LNCaP clone FGC (cell line): ENCODE measurements around the gene SGSH.
"Not testable (repeated sequence)": the region's sequence is repeated elsewhere in the genome, so short reads cannot be mapped to it uniquely, and the experiment has no call there.

ENCODE experiments used
- DNase-seq: peaks from one replicate; pipeline ENCODE4 v3.0.0-alpha.2; 2011; ENCODE audit warnings: low read depth
- H3K4me3 ChIP-seq: 2 replicates; pipeline ENCODE4 v1.5.1; 2011; ENCODE audit warnings: mild to moderate bottlenecking, low read depth, low read length, control low read depth
- CTCF ChIP-seq: IDR thresholded peaks from 2 replicates; pipeline ENCODE4 v1.5.1; 2012; ENCODE audit warnings: mild to moderate bottlenecking; ENCODE audit not compliant: control insufficient read depth, insufficient read depth; ENCODE audit errors: extremely low read depth

Gene SGSH

DNA sequence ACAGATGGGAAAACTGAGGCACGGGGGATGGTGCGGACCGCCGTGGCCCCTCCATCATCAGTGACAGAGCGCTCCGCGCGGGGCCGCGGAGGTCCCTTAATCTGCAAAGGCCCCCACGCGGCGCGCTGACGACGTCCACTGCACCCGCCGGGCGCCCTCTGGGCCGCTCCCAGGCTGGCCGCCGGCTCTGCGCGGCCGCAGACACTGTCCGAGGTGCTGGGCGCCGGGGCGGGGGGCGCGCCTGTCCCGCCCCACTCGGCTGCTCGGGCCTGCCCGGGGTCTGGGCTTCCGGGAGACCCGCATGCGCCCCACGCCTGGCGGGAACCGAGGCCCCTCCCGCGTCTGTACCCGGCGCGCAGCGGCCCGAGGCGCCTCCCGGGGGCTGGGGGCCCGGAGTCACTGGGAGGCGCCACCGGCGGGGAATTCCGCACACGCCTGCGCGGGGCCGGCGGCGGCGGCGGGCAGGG is 40.0 kb upstream of the SGSH start:
- DNase-seq = no peak
- H3K4me3 ChIP-seq = peak overlapping the region; percentile 53
- no peak for TF ChIP-seq CTCF

DNA sequence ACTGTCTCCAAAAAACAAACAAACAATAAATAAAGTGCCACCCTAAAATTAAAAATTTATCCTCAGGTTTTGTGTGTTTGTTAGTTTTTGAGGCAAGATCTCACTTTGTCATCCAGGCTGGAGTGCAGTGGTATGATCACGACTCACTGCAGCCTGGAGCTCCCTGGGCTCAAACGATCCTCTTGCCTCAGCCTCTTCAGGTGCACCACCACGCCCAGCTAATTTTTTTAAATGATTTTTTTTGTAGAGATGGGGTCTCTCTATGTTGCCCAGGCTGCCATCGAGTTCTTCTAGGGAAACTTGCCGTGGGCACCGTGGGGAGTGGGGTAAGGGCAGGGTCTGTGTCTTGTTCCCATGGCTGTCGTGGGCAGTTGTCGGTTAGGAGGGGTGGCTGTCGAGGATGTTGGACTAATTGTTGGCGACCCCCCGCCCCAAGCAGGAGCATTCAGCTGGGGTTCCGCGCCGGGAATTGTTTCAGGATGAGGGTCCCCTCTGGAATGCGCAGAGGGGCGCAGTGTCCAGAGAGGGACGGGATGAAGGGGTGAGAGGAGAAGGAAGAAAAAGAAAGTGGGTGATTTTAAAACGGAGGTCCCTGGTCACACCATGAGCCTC is 39.4 kb upstream of the SGSH start:
- no peak for TF ChIP-seq CTCF
- no peak for DNase-seq
- peak overlapping the region; percentile 53 for H3K4me3 ChIP-seq

- not testable (repeated sequence) for DNase-seq, H3K4me3 ChIP-seq
Measured at GRCh38 chr17:80258296-80258695, 38.2 kb upstream of the SGSH start.

DNA sequence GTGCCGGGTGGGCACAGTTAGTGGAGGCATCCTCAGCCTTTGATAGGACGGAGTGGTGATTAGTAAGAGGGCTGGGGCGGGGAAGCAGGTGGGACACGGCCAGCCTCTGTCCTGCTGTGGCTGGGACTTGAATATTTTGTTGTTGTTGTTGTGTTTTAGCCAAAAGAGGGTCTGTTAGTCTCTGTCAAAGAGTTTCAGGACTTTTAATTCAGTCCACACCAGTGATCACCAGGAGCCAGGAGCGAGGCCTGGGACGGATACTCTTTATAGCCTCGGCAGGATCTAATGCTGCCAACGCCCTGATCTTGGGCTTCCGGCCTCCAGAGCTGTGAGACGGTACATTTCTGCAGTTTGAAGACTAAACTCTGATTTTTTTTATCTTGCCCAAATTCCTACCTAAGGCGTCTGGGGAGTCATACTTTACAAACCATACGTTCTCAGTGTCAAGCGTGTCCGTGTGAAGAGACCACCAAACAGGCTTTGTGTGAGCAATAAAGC is 37.6 kb upstream of the SGSH start:
- no peak for TF ChIP-seq CTCF
- no peak overlapping the region for H3K4me3 ChIP-seq
- DNase-seq = no peak

- no peak for DNase-seq
Measured at GRCh38 chr17:80256034-80256350, 35.9 kb upstream of the SGSH start.

GRCh38 chr17:80254396-80255251 is 34.5 kb upstream of the SGSH start:
- TF ChIP-seq CTCF = no peak
- H3K4me3 ChIP-seq = no peak overlapping the region
- DNase-seq = peak; percentile 73

More at GRCh38 chr17:80256034-80256350, 35.9 kb upstream of the SGSH start:
- TF ChIP-seq CTCF = no peak
- H3K4me3 ChIP-seq = no peak overlapping the region

DNA sequence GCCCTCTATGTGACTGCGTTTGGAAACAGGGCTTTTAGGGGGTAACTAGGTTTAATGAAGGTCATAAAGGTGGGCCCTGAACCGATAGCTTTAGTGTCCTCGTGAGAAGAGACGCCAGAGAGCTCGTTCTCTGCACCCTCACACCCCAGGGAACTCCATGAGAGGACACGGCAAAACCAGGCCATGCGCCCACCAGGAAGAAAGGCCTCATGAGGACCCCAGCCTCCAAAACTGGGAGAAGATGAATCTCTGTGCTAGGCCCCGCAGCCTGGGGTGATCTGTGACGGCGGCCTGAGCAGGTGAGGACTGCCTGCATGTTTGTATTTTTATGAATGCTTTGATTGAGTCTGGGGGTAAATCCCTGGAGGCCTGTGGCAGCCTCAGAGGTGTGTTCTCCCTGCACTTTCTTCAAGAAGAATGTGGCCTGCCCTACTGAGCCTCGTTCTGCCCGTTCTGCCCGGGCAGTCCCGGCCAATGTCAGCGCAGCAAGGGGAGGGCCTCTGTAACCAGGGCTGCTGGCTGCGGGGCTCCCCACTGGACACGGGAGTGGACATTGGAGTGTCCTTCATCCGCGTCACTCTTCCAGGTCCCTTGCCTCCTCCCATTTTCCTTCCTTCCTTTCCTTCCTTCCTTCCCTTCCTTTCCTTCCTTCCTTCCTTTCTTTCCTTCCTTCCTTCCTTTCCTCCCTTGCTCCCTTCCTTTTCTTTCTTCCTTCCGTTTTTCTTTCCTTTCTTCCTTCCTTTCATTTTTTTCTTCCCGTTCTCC is 33.7 kb upstream of the SGSH start:
- no peak for DNase-seq
- no peak overlapping the region for H3K4me3 ChIP-seq

More for the DNA sequence above, 33.7 kb upstream of the SGSH start:
- TF ChIP-seq CTCF = no peak
